K562 (cell line): ENCODE data around the gene IL10.

ENCODE experiments used
- RAD51 ChIP-seq: fragments of 450-650 bp; IDR thresholded peaks from 2 replicates; pipeline ENCODE4 v1.7.1; 2016; ENCODE audit warnings: low read depth, mild to moderate bottlenecking, borderline replicate concordance
- SRSF1 ChIP-seq: fragments of 200-400 bp; formaldehyde crosslinking; IDR thresholded peaks from 2 replicates; pipeline ENCODE4 v1.6.1; 2017; ENCODE audit warnings: mild to moderate bottlenecking, low read depth, low read length, moderate library complexity
- TCFL5 ChIP-seq: fragments of 250-450 bp; sonication (Bioruptor Pico); conservative IDR thresholded peaks from 2 replicates; pipeline ENCODE4 v1.6.1; 2021; ENCODE audit warnings: mild to moderate bottlenecking, moderate library complexity, matching md5 sums
- XRCC3 ChIP-seq: fragments of 450-650 bp; IDR thresholded peaks from 2 replicates; pipeline ENCODE4 v1.6.1; 2017; ENCODE audit warnings: mild to moderate bottlenecking, moderate library complexity
- ZNF780A ChIP-seq: fragments of 250-450 bp; sonication (Bioruptor Pico); IDR thresholded peaks from 2 replicates; pipeline ENCODE4 v1.5.0; 2021; ENCODE audit warnings: mild to moderate bottlenecking
- ZZZ3 ChIP-seq: fragments of 450-650 bp; IDR thresholded peaks from 2 replicates; pipeline ENCODE4 v1.6.1; 2016; ENCODE audit warnings: antibody characterized with exemption, mild to moderate bottlenecking, moderate library complexity
- TF ChIP-seq, protein P1 (sequence below), 2 experiments: fragments of 450-650 bp in 1 of 2; sonication (generic) in 1 of 2; formaldehyde crosslinking; conservative IDR thresholded peaks; 2 replicates each; pipeline versions ENCODE4 v1.4.0 to v1.8.1; 2020 to 2022; ENCODE audit warnings: mild to moderate bottlenecking in 1 of 2, missing genetic modification reagents in 1 of 2
- TF ChIP-seq, protein P2 (sequence below): sonication (generic); formaldehyde crosslinking; IDR thresholded peaks from 2 replicates; pipeline ENCODE4 v1.5.0; 2020; ENCODE audit warnings: missing genetic modification reagents
- TF ChIP-seq, protein P3 (sequence below): fragments of 450-650 bp; IDR thresholded peaks from 2 replicates; pipeline ENCODE4 v1.6.1; 2016

DNA sequence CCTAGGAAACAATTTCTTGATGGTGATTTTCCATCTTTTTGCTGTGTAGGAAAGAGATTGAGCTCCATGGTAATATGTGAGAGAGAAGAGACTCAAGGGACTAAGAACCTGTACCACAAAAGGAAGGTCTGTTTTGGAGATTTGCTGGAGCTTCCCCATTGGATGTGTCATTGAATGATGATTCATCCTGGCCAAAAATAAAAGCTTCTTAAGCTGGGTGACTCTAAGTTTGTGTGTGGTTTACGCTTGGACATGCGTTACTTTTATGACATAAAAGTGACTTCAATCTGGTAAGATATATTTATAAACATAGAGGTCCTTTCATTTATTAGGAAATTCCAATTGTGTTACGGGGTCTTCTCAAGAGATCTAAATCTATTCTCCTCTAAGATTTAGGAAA lies 19.2 kb downstream of the IL10 start:
- TF ChIP-seq SRSF1: no peak
- no peak for TF ChIP-seq ZNF780A (CRISPR knock-in tag)
- TF ChIP-seq, protein P1, sequence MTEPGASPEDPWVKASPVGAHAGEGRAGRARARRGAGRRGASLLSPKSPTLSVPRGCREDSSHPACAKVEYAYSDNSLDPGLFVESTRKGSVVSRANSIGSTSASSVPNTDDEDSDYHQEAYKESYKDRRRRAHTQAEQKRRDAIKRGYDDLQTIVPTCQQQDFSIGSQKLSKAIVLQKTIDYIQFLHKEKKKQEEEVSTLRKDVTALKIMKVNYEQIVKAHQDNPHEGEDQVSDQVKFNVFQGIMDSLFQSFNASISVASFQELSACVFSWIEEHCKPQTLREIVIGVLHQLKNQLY (CRISPR knock-in tag; conservative IDR thresholded peaks at IDR 0.05): no peak
- TF ChIP-seq XRCC3: no peak
- TF ChIP-seq, protein P2, sequence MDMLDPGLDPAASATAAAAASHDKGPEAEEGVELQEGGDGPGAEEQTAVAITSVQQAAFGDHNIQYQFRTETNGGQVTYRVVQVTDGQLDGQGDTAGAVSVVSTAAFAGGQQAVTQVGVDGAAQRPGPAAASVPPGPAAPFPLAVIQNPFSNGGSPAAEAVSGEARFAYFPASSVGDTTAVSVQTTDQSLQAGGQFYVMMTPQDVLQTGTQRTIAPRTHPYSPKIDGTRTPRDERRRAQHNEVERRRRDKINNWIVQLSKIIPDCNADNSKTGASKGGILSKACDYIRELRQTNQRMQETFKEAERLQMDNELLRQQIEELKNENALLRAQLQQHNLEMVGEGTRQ (CRISPR knock-in tag): no peak
- TF ChIP-seq ZZZ3: no peak
- TF ChIP-seq, protein P3, sequence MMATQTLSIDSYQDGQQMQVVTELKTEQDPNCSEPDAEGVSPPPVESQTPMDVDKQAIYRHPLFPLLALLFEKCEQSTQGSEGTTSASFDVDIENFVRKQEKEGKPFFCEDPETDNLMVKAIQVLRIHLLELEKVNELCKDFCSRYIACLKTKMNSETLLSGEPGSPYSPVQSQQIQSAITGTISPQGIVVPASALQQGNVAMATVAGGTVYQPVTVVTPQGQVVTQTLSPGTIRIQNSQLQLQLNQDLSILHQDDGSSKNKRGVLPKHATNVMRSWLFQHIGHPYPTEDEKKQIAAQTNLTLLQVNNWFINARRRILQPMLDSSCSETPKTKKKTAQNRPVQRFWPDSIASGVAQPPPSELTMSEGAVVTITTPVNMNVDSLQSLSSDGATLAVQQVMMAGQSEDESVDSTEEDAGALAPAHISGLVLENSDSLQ: no peak
- TF ChIP-seq RAD51: no peak
- no peak for TF ChIP-seq TCFL5
